ENCODE data around the gene TTLL5. TPM values are rescaled to one million over a fixed set of nuclear protein-coding genes. Genes with fewer than 3 reads are reported as not detected.

Gene TTLL5
- total and polyA plus RNA-seq, 2 of the 4 experiments (the other 2 are of a cell fraction): 11.9 to 16.7 TPM

GRCh38 chr14:75995372-75996041, 334.5 kb downstream of the TTLL5 start (continued):
- TF ChIP-seq RAD21 (IDR thresholded peaks at IDR 0.05; ENCODE audit: low read length) (no peak), SMC3 (IDR thresholded peaks at IDR 0.05; ENCODE audit: low read depth, low read length) (no peak)

DNA sequence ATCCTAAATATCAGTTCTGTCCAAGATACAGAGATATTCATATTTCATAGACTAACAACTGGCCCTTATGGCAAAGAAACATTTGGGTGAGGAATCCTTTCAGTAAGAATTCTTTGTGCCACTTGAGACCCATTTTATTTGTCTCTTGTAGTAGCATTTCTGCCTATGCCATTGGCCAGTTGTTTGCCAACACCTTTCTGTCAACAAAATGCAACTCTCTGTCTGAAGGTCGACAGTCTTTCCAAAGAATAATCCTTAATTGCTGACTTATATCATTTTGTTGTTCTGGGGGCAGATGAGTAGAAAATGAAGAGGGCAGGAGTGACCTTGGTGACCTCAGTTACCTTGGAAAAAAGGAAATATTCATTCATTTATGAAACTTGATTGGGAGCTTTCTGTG, 335.4 kb downstream of the TTLL5 start:
- ChIA-PET CTCF (no interaction called here), POLR2A (ENCODE audit: unreplicated experiment) (no interaction called here)
- intact Hi-C loops (cut with micrococcal nuclease): loop anchor here (1.0 kb wide), 1 partner anchor 16 kb away; no protein-coding TSS in a partner anchor
- no peak overlapping the region for H3K23ac ChIP-seq (ENCODE audit: low read depth, low read length)
- DNase-seq (no peak), ATAC-seq (ENCODE audit: low read depth) (no peak)
- dilution Hi-C loops (cut with HindIII; ENCODE audit: low sequenced_read_pairs, unreplicated experiment): no loop called here
- no peak overlapping the region; a peak in 1 of 4 replicates for H4K8ac ChIP-seq (ENCODE audit: low read depth in 2 of 2, low read length in 2 of 2)
- H2BK120ac ChIP-seq (ENCODE audit: low read depth, low read length): 0 out of 2 replicates have a peak overlapping the region, but pooled peaks have one; percentile 9
- H3K27me3 ChIP-seq (ENCODE audit: control insufficient read depth, insufficient read depth, low read length): no peaks in the 10 kb centered on the region
- no peak overlapping the region for H3K27ac ChIP-seq (ENCODE audit: insufficient read depth, low read length)
- no peak overlapping the region for H3K56ac ChIP-seq (ENCODE audit: extremely low read depth, insufficient read depth, low read length)
- peaks cover 24% of the 10 kb centered on the region for H3K36me3 ChIP-seq (ENCODE audit: control insufficient read depth, insufficient read depth, low read length)
- H2BK20ac ChIP-seq (ENCODE audit: low read depth, low read length): peak overlapping the region; percentile 74
- peaks cover 8 to 10% of the 10 kb centered on the region in 2 experiments; a peak in 2 of 4 replicates for H3K79me1 ChIP-seq (ENCODE audit: low read depth in 1 of 2, low read length in 2 of 2)
- peaks cover 6% of the 10 kb centered on the region for H3K9me1 ChIP-seq (ENCODE audit: insufficient read depth, low read length)
- H3K4me2 ChIP-seq (ENCODE audit: low read depth, low read length): no peak overlapping the region
- no peaks in the 10 kb centered on the region for H4K20me1 ChIP-seq (ENCODE audit: insufficient read depth, low read length)
- H3K14ac ChIP-seq (replicated peaks; ENCODE audit: low read depth, low read length): 0 out of 2 replicates have a peak overlapping the region, but pooled peaks have one; percentile 13
- no peak overlapping the region for H2AFZ ChIP-seq (replicated peaks; ENCODE audit: low read length, poor library complexity)
- H3K9ac ChIP-seq (ENCODE audit: low read depth, low read length): no peak overlapping the region
- H2BK5ac ChIP-seq (ENCODE audit: low read depth, low read length, poor library complexity, severe bottlenecking): no peak overlapping the region
- no peak overlapping the region for H3K4ac ChIP-seq (ENCODE audit: low read depth, low read length)
- H2AK9ac ChIP-seq (replicated peaks; ENCODE audit: low read depth, low read length, poor library complexity): no peak overlapping the region
- no TSS peak for BruUV-seq (replicated peaks)
- in situ Hi-C loops (cut with MboI; ENCODE audit: low sequenced_read_pairs): loop anchor here (25.0 kb wide), 1 partner anchor 1066 kb away; no protein-coding TSS in a partner anchor
- peaks cover 11% of the 10 kb centered on the region for H3K4me1 ChIP-seq (ENCODE audit: control insufficient read depth, insufficient read depth, low read length)
- TF ChIP-seq, protein P1, sequence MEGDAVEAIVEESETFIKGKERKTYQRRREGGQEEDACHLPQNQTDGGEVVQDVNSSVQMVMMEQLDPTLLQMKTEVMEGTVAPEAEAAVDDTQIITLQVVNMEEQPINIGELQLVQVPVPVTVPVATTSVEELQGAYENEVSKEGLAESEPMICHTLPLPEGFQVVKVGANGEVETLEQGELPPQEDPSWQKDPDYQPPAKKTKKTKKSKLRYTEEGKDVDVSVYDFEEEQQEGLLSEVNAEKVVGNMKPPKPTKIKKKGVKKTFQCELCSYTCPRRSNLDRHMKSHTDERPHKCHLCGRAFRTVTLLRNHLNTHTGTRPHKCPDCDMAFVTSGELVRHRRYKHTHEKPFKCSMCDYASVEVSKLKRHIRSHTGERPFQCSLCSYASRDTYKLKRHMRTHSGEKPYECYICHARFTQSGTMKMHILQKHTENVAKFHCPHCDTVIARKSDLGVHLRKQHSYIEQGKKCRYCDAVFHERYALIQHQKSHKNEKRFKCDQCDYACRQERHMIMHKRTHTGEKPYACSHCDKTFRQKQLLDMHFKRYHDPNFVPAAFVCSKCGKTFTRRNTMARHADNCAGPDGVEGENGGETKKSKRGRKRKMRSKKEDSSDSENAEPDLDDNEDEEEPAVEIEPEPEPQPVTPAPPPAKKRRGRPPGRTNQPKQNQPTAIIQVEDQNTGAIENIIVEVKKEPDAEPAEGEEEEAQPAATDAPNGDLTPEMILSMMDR (conservative IDR thresholded peaks at IDR 0.05; ENCODE audit: low read depth, low read length): no peak
- no peak for TF ChIP-seq CHD1 (IDR thresholded peaks at IDR 0.05; ENCODE audit: low read depth, low read length)
- no peak for TF ChIP-seq RFX5 (IDR thresholded peaks at IDR 0.05; ENCODE audit: low read depth, low read length)
- no peak for TF ChIP-seq MXI1 (IDR thresholded peaks at IDR 0.05; ENCODE audit: borderline replicate concordance, low read depth, low read length)
- no peak for TF ChIP-seq ELK1 (IDR thresholded peaks at IDR 0.05; ENCODE audit: borderline replicate concordance, low read depth, low read length)
- TF ChIP-seq NFE2L2 (IDR thresholded peaks at IDR 0.05; ENCODE audit: low read depth, low read length): no peak
- TF ChIP-seq, protein P2, sequence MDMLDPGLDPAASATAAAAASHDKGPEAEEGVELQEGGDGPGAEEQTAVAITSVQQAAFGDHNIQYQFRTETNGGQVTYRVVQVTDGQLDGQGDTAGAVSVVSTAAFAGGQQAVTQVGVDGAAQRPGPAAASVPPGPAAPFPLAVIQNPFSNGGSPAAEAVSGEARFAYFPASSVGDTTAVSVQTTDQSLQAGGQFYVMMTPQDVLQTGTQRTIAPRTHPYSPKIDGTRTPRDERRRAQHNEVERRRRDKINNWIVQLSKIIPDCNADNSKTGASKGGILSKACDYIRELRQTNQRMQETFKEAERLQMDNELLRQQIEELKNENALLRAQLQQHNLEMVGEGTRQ (IDR thresholded peaks at IDR 0.05; ENCODE audit: low read depth, low read length): no peak
- no peak for TF ChIP-seq MAFK (IDR thresholded peaks at IDR 0.05; ENCODE audit: low read depth, low read length)
- TF ChIP-seq RCOR1 (IDR thresholded peaks at IDR 0.05; ENCODE audit: insufficient replicate concordance, low read length): no peak
- no peak overlapping the region for H4K91ac ChIP-seq (ENCODE audit: insufficient read depth, low read depth, low read length)
- 0 out of 3 replicates have a peak overlapping the region, but pooled peaks have one; percentile 42 for H2BK15ac ChIP-seq (ENCODE audit: low read depth, low read length)
- no CpG with 5 or more reads among the region's 1 CpG for whole genome bisulfite sequencing, 2 experiments (ENCODE audit: extremely low coverage in 2 of 2, insufficient read length in 1 of 2)
- no peak overlapping the region for H3K4me3 ChIP-seq (ENCODE audit: insufficient read depth, low read depth, low read length)
- peak overlapping the region; percentile 51 for H3K18ac ChIP-seq (ENCODE audit: low read depth, low read length)
- H4K5ac ChIP-seq (ENCODE audit: low read depth, low read length): no peak overlapping the region
- H2AK5ac ChIP-seq (ENCODE audit: low read depth, low read length): peak overlapping the region; percentile 24; the same call in 1 of the 2 replicates
- H3K9me3 ChIP-seq (ENCODE audit: control insufficient read depth, insufficient read depth, low read length): no peaks in the 10 kb centered on the region
